Trophoblast cell (in vitro differentiated cells and primary cell): ENCODE measurements around the gene SLC51B.

Experiments
- DNase-seq, 2 donors: peaks; one replicate each; pipeline ENCODE4 v3.0.0-alpha.2; 2016
- H2AFZ ChIP-seq: 2 replicates; pipeline ENCODE4 v1.6.1; 2013; ENCODE audit warnings: low read length, moderate library complexity, mild to moderate bottlenecking; ENCODE audit not compliant: insufficient read depth, poor library complexity
- H2AK5ac ChIP-seq: 2 replicates; pipeline ENCODE4 v1.6.1; 2013; ENCODE audit warnings: mild to moderate bottlenecking, low read length
- H2BK120ac ChIP-seq: 2 replicates; pipeline ENCODE4 v1.6.1; 2013; ENCODE audit warnings: low read length, mild to moderate bottlenecking, moderate library complexity; ENCODE audit not compliant: insufficient read depth, poor library complexity
- H2BK12ac ChIP-seq: 2 replicates; pipeline ENCODE4 v1.6.1; 2013; ENCODE audit warnings: mild to moderate bottlenecking, low read length, moderate library complexity
- H2BK5ac ChIP-seq: 2 replicates; pipeline ENCODE4 v1.6.1; 2013; ENCODE audit warnings: low read length, low read depth, moderate library complexity, mild to moderate bottlenecking; ENCODE audit not compliant: poor library complexity
- H3K14ac ChIP-seq: 2 replicates; pipeline ENCODE4 v1.6.1; 2013; ENCODE audit warnings: mild to moderate bottlenecking, low read length
- H3K18ac ChIP-seq: 2 replicates; pipeline ENCODE4 v1.6.1; 2013; ENCODE audit warnings: mild to moderate bottlenecking, low read length
- H3K23ac ChIP-seq: 2 replicates; pipeline ENCODE4 v1.6.1; 2013; ENCODE audit warnings: low read length
- H3K27ac ChIP-seq: 2 replicates; pipeline ENCODE4 v1.5.1; 2013; ENCODE audit warnings: low read depth, mild to moderate bottlenecking, inconsistent platforms, low read length, moderate library complexity
- H3K27me3 ChIP-seq: 2 replicates; pipeline ENCODE4 v1.6.1; 2013; ENCODE audit warnings: inconsistent platforms, mild to moderate bottlenecking, low read length, moderate library complexity; ENCODE audit not compliant: insufficient read depth
- H3K36me3 ChIP-seq, 2 experiments: 1 replicate in 1 of 2; 2 replicates in 1 of 2; pipeline ENCODE4 v1.6.1; 2013; ENCODE audit warnings: low read length in 2 of 2, mild to moderate bottlenecking in 2 of 2, moderate library complexity in 1 of 2; ENCODE audit not compliant: insufficient read depth in 2 of 2, control insufficient read depth in 1 of 2
- H3K4ac ChIP-seq: 2 replicates; pipeline ENCODE4 v1.6.1; 2013; ENCODE audit warnings: low read depth, mild to moderate bottlenecking, low read length, moderate library complexity
- H3K4me1 ChIP-seq, 2 experiments: 1 replicate in 1 of 2; 2 replicates in 1 of 2; pipeline ENCODE4 v1.6.1; 2013; ENCODE audit warnings: low read length in 2 of 2, mild to moderate bottlenecking in 2 of 2, moderate library complexity in 1 of 2; ENCODE audit not compliant: insufficient read depth in 2 of 2, control insufficient read depth in 1 of 2
- H3K4me2 ChIP-seq: 2 replicates; pipeline ENCODE4 v1.6.1; 2013; ENCODE audit warnings: inconsistent platforms, mild to moderate bottlenecking, low read length, moderate library complexity
- H3K4me3 ChIP-seq: 2 replicates; pipeline ENCODE4 v1.5.1; 2013; ENCODE audit warnings: mild to moderate bottlenecking, low read depth, low read length, inconsistent platforms
- H3K79me1 ChIP-seq: one replicate; pipeline ENCODE4 v1.6.1; 2013; ENCODE audit warnings: low read length
- H3K79me2 ChIP-seq: 2 replicates; pipeline ENCODE4 v1.6.1; 2013; ENCODE audit warnings: low read length, mild to moderate bottlenecking; ENCODE audit not compliant: control insufficient read depth, insufficient read depth, poor library complexity
- H3K9ac ChIP-seq: 2 replicates; pipeline ENCODE4 v1.6.1; 2013; ENCODE audit warnings: mild to moderate bottlenecking, low read length
- H3K9me3 ChIP-seq: 2 replicates; pipeline ENCODE4 v1.6.1; 2013; ENCODE audit warnings: low read depth, mild to moderate bottlenecking, control low read depth, inconsistent platforms, low read length; ENCODE audit not compliant: insufficient read depth
- H4K12ac ChIP-seq: 2 replicates; pipeline ENCODE4 v1.6.1; 2013; ENCODE audit warnings: low read depth, mild to moderate bottlenecking, low read length, moderate library complexity
- H4K8ac ChIP-seq: 2 replicates; pipeline ENCODE4 v1.6.1; 2013; ENCODE audit warnings: low read depth, mild to moderate bottlenecking, low read length, moderate library complexity
- H4K91ac ChIP-seq: one replicate; pipeline ENCODE4 v1.6.1; 2013; ENCODE audit warnings: low read depth, mild to moderate bottlenecking, low read length, moderate library complexity
- WGBS: extraction: QIAGEN DNeasy Blood & Tissue Kit; methylation state at CpG from one replicate; pipeline ENCODE4 v1.1.7; 2013; ENCODE audit warnings: missing lambda C conversion rate; ENCODE audit not compliant: insufficient read length, insufficient coverage; ENCODE audit errors: extremely low coverage; 5-methylcytosine and 5-hydroxymethylcytosine counted together

The SLC51B gene

GRCh38 chr15:65066001-65066634 is 20.9 kb downstream of the SLC51B start:
- Histone ChIP-seq H3K79me2 (no peaks in the 10 kb centered on the region), H2AK5ac (no peak overlapping the region), H3K4ac (no peak overlapping the region), H3K27ac (no peak overlapping the region), H3K9ac (no peak overlapping the region), H3K4me2 (no peak overlapping the region), H2BK5ac (no peak overlapping the region), H3K4me1 (peaks cover 20 to 32% of the 10 kb centered on the region in 2 experiments), H2BK120ac (no peak overlapping the region), H4K91ac (no peak overlapping the region), H3K79me1 (peaks cover 3% of the 10 kb centered on the region), H4K12ac (no peak overlapping the region), H2BK12ac (no peak overlapping the region), H3K36me3 (no peaks in the 10 kb centered on the region), H3K9me3 (no peaks in the 10 kb centered on the region), H3K4me3 (no peak overlapping the region), H3K27me3 (peaks cover 9% of the 10 kb centered on the region), H2AFZ (no peak overlapping the region), H3K14ac (no peak overlapping the region), H3K23ac (no peak overlapping the region), H3K18ac (no peak overlapping the region), H4K8ac (no peak overlapping the region)
- WGBS: no CpG with 5 or more reads among the region's 3 CpGs
- DNase-seq: peak; percentile 21 to 57

- no peak for DNase-seq
Observed at GRCh38 chr15:65066635-65067316, 21.6 kb downstream of the SLC51B start.

DNA sequence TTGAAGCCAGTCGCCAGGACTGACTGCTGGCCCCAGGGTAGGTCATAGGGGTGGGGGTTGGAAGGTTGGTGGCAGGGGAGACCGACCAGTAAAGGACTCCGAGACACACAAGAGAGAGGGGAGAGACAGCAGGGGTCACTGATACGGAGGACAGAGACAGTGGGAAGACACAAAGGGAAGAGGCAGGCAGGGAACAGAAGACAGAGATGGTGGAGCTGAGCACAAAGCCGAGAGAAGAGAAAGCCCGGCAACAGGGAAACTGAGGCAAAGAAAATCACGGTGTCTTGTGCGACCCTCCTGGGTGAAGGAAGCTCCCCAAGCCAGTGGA is 22.1 kb downstream of the SLC51B start:
- H3K4ac ChIP-seq: no peak overlapping the region
- H4K91ac ChIP-seq: peak overlapping the region; percentile 69
- H3K4me3 ChIP-seq: peak overlapping the region; percentile 68
- peaks cover 3% of the 10 kb centered on the region for H3K79me1 ChIP-seq
- no peak for DNase-seq
- no peak overlapping the region for H3K23ac ChIP-seq
- H2BK5ac ChIP-seq: no peak overlapping the region
- peak overlapping the region; percentile 33 for H3K14ac ChIP-seq
- no peak overlapping the region for H3K27ac ChIP-seq
- H2BK12ac ChIP-seq: no peak overlapping the region
- no peak overlapping the region for H3K18ac ChIP-seq
- H3K27me3 ChIP-seq: peaks cover 9% of the 10 kb centered on the region
- WGBS: no CpG with 5 or more reads among the region's 8 CpGs
- no peak overlapping the region for H4K8ac ChIP-seq
- no peaks in the 10 kb centered on the region for H3K79me2 ChIP-seq
- no peak overlapping the region for H4K12ac ChIP-seq
- H3K9me3 ChIP-seq: no peaks in the 10 kb centered on the region
- no peaks in the 10 kb centered on the region for H3K36me3 ChIP-seq
- peak overlapping the region; percentile 72 for H3K4me2 ChIP-seq
- H3K4me1 ChIP-seq: peaks cover 24 to 38% of the 10 kb centered on the region in 2 experiments
- no peak overlapping the region for H2AK5ac ChIP-seq
- H2BK120ac ChIP-seq: no peak overlapping the region
- no peak overlapping the region for H3K9ac ChIP-seq
- no peak overlapping the region for H2AFZ ChIP-seq

More at GRCh38 chr15:65066635-65067316, 21.6 kb downstream of the SLC51B start:
- H3K79me2 ChIP-seq: no peaks in the 10 kb centered on the region
- no peak overlapping the region for H4K8ac ChIP-seq
- no peak overlapping the region for H2AFZ ChIP-seq
- no peak overlapping the region for H4K91ac ChIP-seq
- H4K12ac ChIP-seq: no peak overlapping the region
- H3K27ac ChIP-seq: no peak overlapping the region
- peak overlapping the region; percentile 72 for H3K4me2 ChIP-seq
- peaks cover 24 to 37% of the 10 kb centered on the region in 2 experiments for H3K4me1 ChIP-seq
- H3K14ac ChIP-seq: peak overlapping the region; percentile 33
- no peaks in the 10 kb centered on the region for H3K9me3 ChIP-seq
- no CpG with 5 or more reads among the region's 9 CpGs for WGBS
- no peak overlapping the region for H3K4me3 ChIP-seq
- peak overlapping the region; percentile 21 for H2BK120ac ChIP-seq
- peak overlapping the region; percentile 23 for H2BK5ac ChIP-seq
- H3K27me3 ChIP-seq: peaks cover 9% of the 10 kb centered on the region
- no peak overlapping the region for H3K23ac ChIP-seq
- no peak overlapping the region for H3K18ac ChIP-seq
- no peak overlapping the region for H3K9ac ChIP-seq
- no peak overlapping the region for H2AK5ac ChIP-seq
- H2BK12ac ChIP-seq: no peak overlapping the region
- H3K4ac ChIP-seq: no peak overlapping the region
- H3K36me3 ChIP-seq: no peaks in the 10 kb centered on the region
- peaks cover 3% of the 10 kb centered on the region for H3K79me1 ChIP-seq

DNA sequence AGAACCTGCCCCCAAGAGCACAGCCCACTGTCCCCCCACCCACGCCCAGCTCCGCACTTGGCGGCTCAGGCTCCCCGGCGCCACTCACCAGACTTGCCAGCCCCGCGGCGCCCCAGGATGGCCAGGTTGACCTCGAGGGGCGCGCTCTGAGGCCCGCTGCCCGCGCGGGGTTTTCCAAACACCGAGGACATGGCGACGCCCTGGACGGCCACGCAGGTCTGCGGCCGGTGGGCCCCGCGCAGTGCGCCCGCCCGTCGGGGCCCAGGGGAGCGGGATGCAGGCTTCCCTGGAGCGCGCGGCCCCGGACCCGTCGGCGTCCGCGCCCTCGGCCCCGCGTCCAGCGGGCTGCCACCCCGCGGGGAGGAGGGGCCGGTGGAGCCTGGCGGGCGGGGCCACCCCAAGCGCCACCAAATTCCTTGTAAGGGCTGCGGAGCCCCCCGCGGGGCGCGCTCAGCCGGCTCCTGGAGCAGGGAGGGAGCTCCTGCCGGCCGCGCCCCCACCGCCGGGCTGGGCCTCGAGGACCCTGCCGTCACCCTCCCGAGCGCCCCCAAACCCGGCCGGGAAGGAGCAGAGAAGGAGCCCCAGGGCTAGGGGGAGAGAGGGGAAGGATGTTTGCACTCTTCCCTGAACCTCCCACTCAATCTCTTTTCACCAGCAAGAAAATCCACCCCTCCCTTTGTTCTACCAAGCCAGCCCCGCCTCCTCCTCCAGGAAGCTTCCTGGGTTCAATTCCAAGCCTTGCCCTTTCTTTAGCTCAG is 22.6 kb downstream of the SLC51B start, which contains the start of gene RASL12:
Gene RASL12, minus strand, starts transcription at position 347 of the 758 bp plus-strand sequence. Its CDS starts 156 bp downstream, at position 191.
- Histone ChIP-seq H2BK5ac (peak within 1 kb of the TSS; percentile 23), H3K79me1 (peaks cover 3% of the 10 kb centered on the region), H3K79me2 (no peaks in the 10 kb centered on the region), H3K4ac (no peak within 1 kb of the TSS), H3K23ac (no peak within 1 kb of the TSS), H3K14ac (peak within 1 kb of the TSS; percentile 33), H3K27me3 (peaks cover 9% of the 10 kb centered on the region), H4K91ac (peak within 1 kb of the TSS; percentile 72), H3K9me3 (no peaks in the 10 kb centered on the region), H3K18ac (peak within 1 kb of the TSS; percentile 9), H3K27ac (no peak within 1 kb of the TSS), H2AFZ (peak within 1 kb of the TSS; percentile 18), H3K4me2 (peak within 1 kb of the TSS; percentile 72), H3K9ac (no peak within 1 kb of the TSS), H2BK12ac (peak within 1 kb of the TSS; percentile 39), H3K4me3 (peak within 1 kb of the TSS; percentile 68), H3K36me3 (no peaks in the 10 kb centered on the region), H2AK5ac (no peak within 1 kb of the TSS), H3K4me1 (peaks cover 20 to 33% of the 10 kb centered on the region in 2 experiments), H2BK120ac (peak within 1 kb of the TSS; percentile 21), H4K12ac (no peak within 1 kb of the TSS), H4K8ac (no peak within 1 kb of the TSS)
- no peak for DNase-seq
- no CpG with 5 or more reads among the region's 66 CpGs for WGBS
